ENCODE results near the gene HAPLN3. TPM values are rescaled to one million over a fixed set of nuclear protein-coding genes. Genes with fewer than 3 reads are reported as not detected.

The HAPLN3 gene
- total RNA-seq, 2 experiments from 2014 or later: 79.1 to 80.8 TPM

DNA sequence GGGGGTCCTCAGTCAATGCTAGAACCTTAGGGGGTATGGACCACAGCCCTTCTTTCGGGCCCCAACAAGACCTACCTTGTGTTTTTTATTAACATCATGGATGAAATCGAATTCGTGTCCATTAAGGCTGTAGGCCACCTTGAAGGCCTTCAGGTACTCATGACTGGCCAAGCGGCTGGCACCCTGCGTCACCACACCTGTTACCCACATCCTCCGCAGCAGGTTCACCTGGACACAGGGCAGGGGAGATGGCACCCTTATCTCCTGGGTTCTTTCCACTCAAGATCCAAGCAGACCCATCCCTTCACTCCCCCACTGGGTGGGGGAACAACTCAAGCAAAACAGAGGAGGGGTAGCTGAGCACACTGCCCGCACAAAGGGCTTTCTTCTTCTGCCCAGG lies 11.2 kb upstream of the HAPLN3 start:
- H3K27me3 Mint-ChIP-seq: no peaks in the 10 kb centered on the region
- no peak for ATAC-seq (ENCODE audit: low read depth)

DNA sequence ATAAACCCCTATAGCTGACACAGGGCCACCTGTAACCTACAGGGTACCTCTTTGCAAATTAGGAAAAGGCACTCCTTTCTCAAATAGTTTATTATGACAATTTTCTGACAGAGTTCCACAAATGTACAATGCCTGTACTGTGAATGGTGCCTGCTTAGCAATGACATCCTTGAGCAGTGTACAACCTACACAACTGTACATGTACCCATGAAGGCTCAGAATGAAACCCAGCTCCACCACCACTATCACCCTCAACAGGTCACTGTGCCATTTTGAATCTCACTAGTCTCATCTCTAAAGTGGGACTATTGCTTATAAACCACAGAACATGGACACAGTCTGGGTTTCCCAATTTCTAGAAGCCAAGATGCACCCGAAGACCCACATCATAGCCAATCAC lies 10.8 kb upstream of the HAPLN3 start:
- Mint-ChIP-seq H3K4me1 (peaks cover 19% of the 10 kb centered on the region), H3K9me3 (no peaks in the 10 kb centered on the region), H3K27me3 (no peaks in the 10 kb centered on the region), H3K4me3 (no peak overlapping the region), H3K36me3 (peaks cover 5% of the 10 kb centered on the region), H3K27ac (no peak overlapping the region)
- DNase-seq (no peak), ATAC-seq (ENCODE audit: low read depth) (no peak)
- POLR2A ChIA-PET: interaction anchor here (1.9 to 2.8 kb wide), 2 partner anchors 11 to 112 kb away, joined by 9 to 17 read pairs; partner anchors contain the start of gene HAPLN3

More for the DNA sequence above, 11.2 kb upstream of the HAPLN3 start:
- Mint-ChIP-seq H3K4me1 (peaks cover 19% of the 10 kb centered on the region), H3K9me3 (no peaks in the 10 kb centered on the region), H3K27ac (no peak overlapping the region), H3K4me3 (no peak overlapping the region), H3K36me3 (peaks cover 5% of the 10 kb centered on the region)
- POLR2A ChIA-PET: no interaction called here
- no peak for DNase-seq

DNA sequence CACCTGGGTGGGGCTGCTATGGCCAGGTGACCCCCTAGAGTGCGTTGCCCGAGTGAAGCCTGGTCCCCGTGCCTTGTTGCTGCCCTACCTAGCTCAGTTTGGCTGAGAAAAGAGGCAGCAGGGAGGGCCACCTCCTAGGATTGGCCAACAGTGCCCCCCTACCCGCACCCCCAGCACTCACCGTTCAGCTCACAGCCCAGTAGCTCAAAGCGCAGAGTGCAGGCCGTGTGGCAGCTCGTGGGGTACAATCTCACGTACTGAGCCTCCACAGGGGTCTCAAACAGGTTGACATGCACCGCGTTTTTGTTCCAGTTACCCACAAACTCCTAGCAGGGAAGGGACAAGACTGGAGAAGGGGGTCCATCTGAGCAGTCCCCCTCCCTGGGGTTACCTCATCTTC lies 10.2 kb upstream of the HAPLN3 start:
- Mint-ChIP-seq H3K36me3 (peaks cover 9% of the 10 kb centered on the region), H3K4me1 (peaks cover 21% of the 10 kb centered on the region), H3K9me3 (no peaks in the 10 kb centered on the region), H3K27me3 (no peaks in the 10 kb centered on the region), H3K27ac (no peak overlapping the region), H3K4me3 (no peak overlapping the region)
- DNase-seq: no peak
- ATAC-seq (ENCODE audit: low read depth): no peak
- POLR2A ChIA-PET: interaction anchor here (1.7 to 2.8 kb wide), 3 partner anchors 11 to 112 kb away, joined by 4 to 17 read pairs (median 9); partner anchors contain the start of gene HAPLN3

DNA sequence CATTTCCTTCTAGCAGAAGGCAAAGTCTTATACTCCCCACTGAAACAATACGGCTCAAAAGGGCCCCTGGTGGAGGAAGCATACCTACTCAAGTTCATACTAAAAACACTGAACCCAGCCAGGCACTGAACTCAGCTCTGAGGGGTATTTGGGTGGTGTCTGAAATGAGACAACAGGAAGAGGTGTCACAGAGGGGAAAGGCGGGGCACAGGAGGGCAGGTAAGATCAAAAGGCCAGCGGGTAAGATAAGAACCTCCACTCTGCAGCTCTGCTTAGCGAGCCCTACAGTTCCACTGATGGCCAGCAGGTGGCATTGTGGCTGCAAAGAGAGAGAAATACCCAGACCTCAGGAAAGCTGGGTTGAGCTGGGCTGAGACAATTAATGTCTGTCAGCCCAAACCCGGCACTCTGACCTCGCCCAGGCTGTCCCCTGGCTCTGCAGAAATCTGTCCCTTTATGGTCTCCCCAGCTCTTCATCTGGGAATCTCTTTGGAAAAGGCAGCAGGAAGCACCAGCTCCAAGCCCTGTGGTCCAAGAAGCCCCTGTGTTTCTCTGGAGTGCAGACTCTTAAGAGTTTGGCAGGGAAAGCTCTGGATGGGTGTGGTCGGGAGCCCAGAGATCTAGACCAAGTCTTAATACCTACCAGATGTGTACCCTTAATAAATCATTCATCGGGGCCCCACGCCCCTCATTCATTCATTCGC lies 9.4 kb upstream of the HAPLN3 start:
- POLR2A ChIA-PET: interaction anchor here (1.0 to 2.8 kb wide), 7 partner anchors 9 to 266 kb away, joined by 3 to 17 read pairs (median 6); partner anchors contain the start of genes ABHD2, HAPLN3, ISG20 and MFGE8
- peaks cover 21% of the 10 kb centered on the region for H3K4me1 Mint-ChIP-seq
- ATAC-seq (ENCODE audit: low read depth) (peak; percentile 99), DNase-seq (peak; percentile 92)
- peaks cover 9% of the 10 kb centered on the region for H3K36me3 Mint-ChIP-seq
- no peaks in the 10 kb centered on the region for H3K9me3 Mint-ChIP-seq
- peak overlapping the region; percentile 36 for H3K4me3 Mint-ChIP-seq
- no peaks in the 10 kb centered on the region for H3K27me3 Mint-ChIP-seq
- peak overlapping the region; percentile 82 for H3K27ac Mint-ChIP-seq

DNA sequence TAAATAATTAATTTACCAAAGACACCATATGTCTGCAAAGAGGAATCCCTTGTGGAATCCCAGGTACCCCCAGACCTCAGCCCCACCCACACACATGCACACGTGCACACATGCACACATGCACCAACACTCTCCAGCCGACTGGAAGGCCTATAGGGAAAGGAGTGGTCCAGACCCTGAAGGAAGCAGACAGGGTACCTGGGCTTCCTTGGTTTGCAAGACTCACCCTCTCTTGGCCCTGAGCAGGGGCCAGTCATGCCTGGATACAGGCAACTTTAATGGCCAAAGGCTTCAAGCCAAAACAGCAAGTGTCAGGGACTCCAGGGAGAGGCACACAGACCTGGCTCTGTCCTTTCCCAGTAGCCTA lies 8.9 kb upstream of the HAPLN3 start:
- Mint-ChIP-seq H3K27ac (peak overlapping the region; percentile 82), H3K4me3 (peak overlapping the region; percentile 36), H3K27me3 (no peaks in the 10 kb centered on the region), H3K9me3 (no peaks in the 10 kb centered on the region), H3K36me3 (peaks cover 7% of the 10 kb centered on the region), H3K4me1 (peaks cover 21% of the 10 kb centered on the region)
- ATAC-seq (ENCODE audit: low read depth): peak; percentile 13
- POLR2A ChIA-PET: interaction anchor here (0.7 to 2.8 kb wide), 9 partner anchors 9 to 265 kb away, joined by 3 to 17 read pairs (median 6); partner anchors contain the start of genes ABHD2, HAPLN3, ISG20 and MFGE8
- DNase-seq: no peak

DNA sequence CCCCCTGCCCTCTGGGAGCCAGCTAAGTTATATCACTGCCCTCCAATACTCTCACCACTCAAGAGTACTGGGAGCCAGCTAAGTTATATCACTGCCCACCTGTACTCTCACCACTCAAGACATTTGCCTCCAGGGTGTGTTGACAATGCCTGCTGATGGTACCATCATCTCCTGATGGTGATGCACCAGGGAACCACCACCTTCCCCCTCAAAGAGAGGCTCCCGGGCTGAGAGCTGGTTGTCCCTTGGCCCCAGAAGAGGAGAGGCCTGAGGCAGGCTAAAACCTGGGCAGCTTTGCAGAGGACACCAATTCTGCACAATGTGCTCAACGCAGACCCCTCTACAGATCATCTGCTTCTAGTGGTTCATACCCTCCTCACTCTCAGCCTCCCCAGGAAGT lies 7.5 kb upstream of the HAPLN3 start:
- ATAC-seq (ENCODE audit: low read depth) (no peak), DNase-seq (no peak)
- H3K9me3 Mint-ChIP-seq: no peaks in the 10 kb centered on the region
- H3K4me1 Mint-ChIP-seq: peaks cover 22% of the 10 kb centered on the region
- no peak overlapping the region for H3K4me3 Mint-ChIP-seq
- H3K36me3 Mint-ChIP-seq: peaks cover 7% of the 10 kb centered on the region
- POLR2A ChIA-PET: interaction anchor here (0.7 to 2.4 kb wide), 4 partner anchors 10 to 265 kb away, joined by 3 to 9 read pairs (median 4); partner anchors contain the start of gene MFGE8
- no peaks in the 10 kb centered on the region for H3K27me3 Mint-ChIP-seq
- no peak overlapping the region for H3K27ac Mint-ChIP-seq

DNA sequence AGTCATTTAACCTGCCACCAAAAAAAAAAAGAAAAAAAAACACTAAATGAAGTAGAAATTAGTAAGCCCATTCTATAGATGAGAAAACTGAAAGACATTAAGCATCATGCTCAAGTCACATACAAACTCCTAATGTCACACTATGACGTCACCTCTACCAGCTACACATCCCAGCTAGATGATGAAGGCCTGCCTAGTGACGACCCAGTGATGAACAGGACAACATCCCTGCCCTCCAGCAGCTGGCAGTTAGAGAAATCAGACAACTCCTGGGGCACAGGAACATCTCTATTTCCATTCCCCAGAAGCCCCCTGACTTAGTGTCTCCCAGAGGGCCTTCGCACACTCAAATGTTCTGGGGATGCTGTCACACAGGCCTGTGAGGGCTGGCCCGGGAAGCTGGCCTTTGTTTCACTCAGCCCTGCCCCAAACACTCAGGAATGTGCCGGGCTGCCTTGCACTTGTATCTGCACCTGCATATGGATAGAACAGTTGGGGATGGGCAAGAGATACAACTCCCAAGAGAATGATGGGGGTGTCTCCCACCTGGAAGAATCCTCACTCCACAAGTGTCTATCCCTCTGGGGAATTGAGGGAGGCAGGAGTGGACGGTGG lies 7.0 kb upstream of the HAPLN3 start:
- Mint-ChIP-seq H3K27ac (peak overlapping the region; percentile 50), H3K9me3 (no peaks in the 10 kb centered on the region), H3K4me3 (no peak overlapping the region), H3K36me3 (peaks cover 7% of the 10 kb centered on the region), H3K27me3 (no peaks in the 10 kb centered on the region), H3K4me1 (peaks cover 27% of the 10 kb centered on the region)
- no peak for ATAC-seq (ENCODE audit: low read depth)
- POLR2A ChIA-PET: interaction anchor here (0.7 to 2.4 kb wide), 3 partner anchors 10 to 218 kb away, joined by 3 to 9 read pairs (median 4); partner anchors contain the start of gene MFGE8
- DNase-seq: no peak

DNA sequence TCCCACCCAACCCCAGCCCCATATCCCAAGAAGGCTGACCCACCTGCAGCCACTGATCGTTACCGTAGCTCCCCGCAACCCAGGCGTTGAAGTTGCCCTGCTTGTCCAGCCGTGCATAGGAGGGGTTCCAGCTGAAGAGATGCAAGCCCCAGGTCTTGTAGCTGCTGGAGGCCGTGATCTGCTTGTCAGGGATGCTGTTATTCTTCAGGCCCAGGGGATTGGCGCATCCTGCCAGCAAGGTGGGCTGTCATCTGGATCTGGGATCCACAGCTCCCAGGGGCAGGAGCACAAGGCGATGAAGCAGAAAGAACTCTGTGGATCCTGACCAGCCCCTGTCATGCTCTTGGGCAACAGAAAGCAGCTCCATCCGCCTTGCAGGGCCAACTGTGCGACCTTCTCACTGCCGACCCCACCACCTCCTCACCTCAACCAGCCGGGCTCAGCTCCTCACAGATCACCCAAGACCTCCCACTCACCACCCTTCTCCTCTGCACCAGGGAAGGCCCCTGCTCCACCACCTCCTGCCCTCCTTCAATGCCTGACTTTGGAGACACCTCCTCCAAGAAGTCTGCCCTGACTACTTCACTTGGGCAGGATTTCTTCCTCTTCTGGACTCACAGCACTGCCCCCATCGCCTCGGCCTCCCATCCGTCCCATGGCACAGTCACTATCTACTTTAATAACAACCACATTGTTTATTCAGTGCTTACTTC lies 6.3 kb upstream of the HAPLN3 start:
- no peaks in the 10 kb centered on the region for H3K27me3 Mint-ChIP-seq
- H3K4me1 Mint-ChIP-seq: peaks cover 33% of the 10 kb centered on the region
- H3K4me3 Mint-ChIP-seq: no peak overlapping the region
- peak overlapping the region; percentile 50 for H3K27ac Mint-ChIP-seq
- no peak for DNase-seq
- peaks cover 7% of the 10 kb centered on the region for H3K36me3 Mint-ChIP-seq
- POLR2A ChIA-PET: interaction anchor here (2.4 kb wide), 1 partner anchor 11 kb away, joined by 9 read pairs; the partner anchor contains the start of gene MFGE8
- no peak for ATAC-seq (ENCODE audit: low read depth)
- no peaks in the 10 kb centered on the region for H3K9me3 Mint-ChIP-seq

DNA sequence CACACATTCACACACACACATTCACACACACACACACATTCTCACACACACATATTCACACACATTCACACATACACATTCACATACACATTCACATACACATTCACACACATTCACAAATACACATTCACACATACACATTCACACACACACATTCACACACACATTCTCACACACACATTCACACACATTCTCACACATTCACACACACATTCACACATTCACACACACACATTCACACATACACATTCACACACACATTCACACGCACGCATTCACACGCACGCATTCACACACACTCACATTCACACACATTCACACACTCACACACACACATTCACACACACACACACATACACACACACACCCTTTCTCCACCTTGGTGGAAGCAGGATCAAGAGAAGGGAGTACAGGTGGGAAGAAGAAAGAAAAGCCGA lies 5.7 kb upstream of the HAPLN3 start:
- peak overlapping the region; percentile 72 for H3K27ac Mint-ChIP-seq
- H3K27me3 Mint-ChIP-seq: no peaks in the 10 kb centered on the region
- POLR2A ChIA-PET: no interaction called here
- no peak overlapping the region for H3K4me3 Mint-ChIP-seq
- H3K9me3 Mint-ChIP-seq: no peaks in the 10 kb centered on the region
- no peak for ATAC-seq (ENCODE audit: low read depth)
- peaks cover 36% of the 10 kb centered on the region for H3K4me1 Mint-ChIP-seq
- H3K36me3 Mint-ChIP-seq: peaks cover 7% of the 10 kb centered on the region
- no peak for DNase-seq

DNA sequence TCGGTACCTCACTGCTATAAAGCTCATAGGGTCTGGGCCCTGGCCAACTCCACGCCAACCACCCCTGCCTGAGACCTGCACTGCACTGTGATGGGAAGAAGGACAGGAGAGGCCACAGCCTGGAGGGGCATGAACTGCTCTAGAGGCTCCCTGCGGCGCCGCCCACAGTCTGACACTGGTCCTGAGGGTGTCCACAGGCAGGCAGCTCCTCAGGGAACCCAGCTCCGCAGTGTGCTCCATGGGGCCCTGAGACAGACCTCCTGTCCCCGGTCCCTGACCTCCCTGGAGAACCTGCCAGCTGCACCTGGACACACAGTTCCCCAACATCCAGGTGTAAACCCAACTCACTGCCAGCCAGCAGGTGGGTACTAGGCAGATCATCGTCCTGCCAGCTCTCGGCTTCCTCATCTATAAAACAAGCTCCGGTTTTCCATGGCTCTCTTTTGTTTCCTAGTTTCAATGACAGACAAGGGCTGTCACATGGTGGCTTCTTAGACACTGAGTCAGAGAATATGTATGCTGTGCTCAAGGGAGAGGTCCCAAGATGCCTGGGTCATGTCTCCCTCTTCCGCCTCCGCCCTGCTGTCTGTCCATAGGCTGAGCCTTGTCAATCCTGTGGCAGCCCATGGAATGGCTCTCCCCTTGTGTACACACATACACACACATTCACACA lies 5.1 kb upstream of the HAPLN3 start:
- Mint-ChIP-seq H3K9me3 (no peaks in the 10 kb centered on the region), H3K4me3 (no peak overlapping the region), H3K36me3 (peaks cover 7% of the 10 kb centered on the region), H3K27me3 (no peaks in the 10 kb centered on the region), H3K4me1 (peaks cover 39% of the 10 kb centered on the region), H3K27ac (peak overlapping the region; percentile 72)
- POLR2A ChIA-PET: no interaction called here
- no peak for ATAC-seq (ENCODE audit: low read depth)
- no peak for DNase-seq

DNA sequence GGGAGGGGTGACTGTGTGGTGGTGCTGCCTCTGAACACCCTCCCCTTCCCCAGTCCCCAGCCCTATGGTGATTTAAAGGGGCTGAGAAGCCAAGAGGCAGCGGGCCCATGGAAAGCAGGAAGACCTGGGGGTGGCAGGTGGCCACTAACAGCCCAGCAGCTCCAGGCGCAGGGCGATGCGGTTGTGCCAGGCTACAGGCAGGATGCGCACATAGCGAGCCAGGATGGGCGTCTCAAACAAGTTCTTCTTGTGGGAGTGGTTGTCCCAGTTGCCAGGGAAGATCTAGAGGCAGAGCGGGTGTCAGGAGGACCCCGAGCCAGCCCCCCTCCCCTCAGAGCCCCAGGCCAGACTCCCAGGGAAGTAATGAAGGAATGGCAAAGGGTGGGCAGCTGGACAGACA lies 3.9 kb upstream of the HAPLN3 start:
- Mint-ChIP-seq H3K27me3 (no peaks in the 10 kb centered on the region), H3K9me3 (no peaks in the 10 kb centered on the region), H3K36me3 (peaks cover 7% of the 10 kb centered on the region), H3K4me1 (peaks cover 32% of the 10 kb centered on the region), H3K4me3 (no peak overlapping the region), H3K27ac (no peak overlapping the region)
- ATAC-seq (ENCODE audit: low read depth) (no peak), DNase-seq (no peak)
- POLR2A ChIA-PET: no interaction called here

DNA sequence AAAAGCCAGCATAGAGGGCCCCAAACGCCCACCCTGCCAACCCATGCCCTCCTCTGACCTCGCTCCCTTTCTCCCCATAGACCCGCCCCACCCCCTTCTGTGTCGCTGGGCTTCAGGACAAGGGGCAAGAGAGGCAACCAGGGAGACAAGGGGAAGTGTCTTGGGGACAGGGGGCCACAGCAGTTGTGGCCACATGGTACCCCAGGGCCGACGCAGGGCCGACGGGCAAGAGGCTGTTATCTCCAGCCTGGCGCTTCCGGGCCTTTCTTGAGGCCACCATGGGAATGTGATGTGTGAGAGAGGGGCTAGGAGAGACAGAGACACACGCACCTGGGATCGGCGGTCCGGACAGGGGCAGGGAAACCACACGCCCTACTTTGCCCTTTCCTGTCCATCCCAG lies 3.4 kb upstream of the HAPLN3 start:
- Mint-ChIP-seq H3K9me3 (no peaks in the 10 kb centered on the region), H3K36me3 (peaks cover 4% of the 10 kb centered on the region), H3K27ac (no peak overlapping the region), H3K4me3 (no peak overlapping the region), H3K27me3 (no peaks in the 10 kb centered on the region), H3K4me1 (peaks cover 32% of the 10 kb centered on the region)
- DNase-seq (no peak), ATAC-seq (ENCODE audit: low read depth) (no peak)
- POLR2A ChIA-PET: no interaction called here

Measured in activated naive CD8-positive, alpha-beta T cell treated with anti-CD3 and anti-CD28 coated beads, Interleukin-2, amount 10 ng/mL, durations not matched to agents 7 days and 5 days (primary cell).